GM12891 (cell line): ENCODE results near the gene NKAIN2.

ENCODE experiments used
- POLR2A ChIP-seq: IDR thresholded peaks from 2 replicates; pipeline ENCODE4 v1.6.1; 2011; ENCODE audit warnings: low read depth, low read length, control low read depth
- POLR2AphosphoS5 ChIP-seq: IDR thresholded peaks from 2 replicates; pipeline ENCODE4 v1.6.1; 2011; ENCODE audit warnings: low read depth, low read length, control low read depth
- POU2F2 ChIP-seq: IDR thresholded peaks from 2 replicates; pipeline ENCODE4 v1.6.1; 2011; ENCODE audit warnings: low read depth, mild to moderate bottlenecking, control low read depth, low read length, moderate library complexity
- SPI1 ChIP-seq: IDR thresholded peaks from 2 replicates; pipeline ENCODE4 v1.6.1; 2011; ENCODE audit warnings: low read depth, low read length, control low read depth
- TAF1 ChIP-seq: IDR thresholded peaks from 2 replicates; pipeline ENCODE4 v1.6.1; 2011; ENCODE audit warnings: low read depth, low read length, control low read depth

GRCh38 chr6:123899745-123900144, 96.1 kb downstream of the NKAIN2 start:
- TF ChIP-seq POLR2A (no peak), POLR2AphosphoS5 (no peak), POU2F2 (no peak), TAF1 (no peak), SPI1 (no peak)
